Mucosa of descending colon (tissue), 3 donors: ENCODE data around the gene MRPL43. TPM values are rescaled to one million over a fixed set of nuclear protein-coding genes. Genes with fewer than 3 reads are reported as not detected.

ENCODE experiments used
- ATAC-seq: fragments of 200-7000 bp; cut with Tn5 transposase; one replicate; pipeline ENCODE4 v1.9.1; 2020; ENCODE audit warnings: mild to moderate bottlenecking, moderate library complexity
- DNase-seq, 3 donors: peaks; one replicate each; pipeline ENCODE4 v3.0.0-alpha.2; 2020
- H3K36me3 ChIP-seq: fragments of 200-600 bp; one replicate; pipeline ENCODE4 v1.8.0; 2021; ENCODE audit warnings: low read depth, mild to moderate bottlenecking
- H3K4me1 ChIP-seq: fragments of 200-600 bp; one replicate; pipeline ENCODE4 v1.8.0; 2021; ENCODE audit warnings: low read depth, mild to moderate bottlenecking
- H3K4me3 ChIP-seq: fragments of 200-600 bp; one replicate; pipeline ENCODE4 v1.8.0; 2021; ENCODE audit warnings: mild to moderate bottlenecking
- H3K9me3 ChIP-seq: fragments of 200-600 bp; one replicate; pipeline ENCODE4 v1.8.0; 2021; ENCODE audit warnings: mild to moderate bottlenecking
- CTCF ChIP-seq: fragments of 200-600 bp; IDR thresholded peaks from one replicate; pipeline ENCODE4 v1.8.0; 2022; ENCODE audit warnings: antibody characterized with exemption, mild to moderate bottlenecking
- intact Hi-C, 2 donors: fragments of 100-400 bp; cut with DNase I in 1 of 2; cut with micrococcal nuclease in 1 of 2; formaldehyde crosslinking; loops; one replicate each; pipeline versions ENCODE4 v1.11.0 to v1.11.1; 2022; cut with DNase I, micrococcal nuclease
- total RNA-seq, 3 donors: library from RNA; stranded (reverse); fragmentation: NEBNext Ultra II Directional in 2 of 3; extraction: Animal tissue kit (Norgen Biotek cat#: 25700) in 2 of 3; gene quantifications; one replicate each; pipeline versions ENCODE4 v1.2.1 to v1.2.4, GENCODE V29; 2021 to 2023
- donor health status: DM: no; HTN: no; CAD: no; lungs with moderate emphysema.
- donor health status: DM: no; HTN: no; CAD: no.
- donor health status: DM: no; HTN: yes; CAD: no.

MRPL43 gene
- total RNA-seq, 3 donors from 2014 or later = 61.3 to 82.3 (median 71.4) TPM

DNA sequence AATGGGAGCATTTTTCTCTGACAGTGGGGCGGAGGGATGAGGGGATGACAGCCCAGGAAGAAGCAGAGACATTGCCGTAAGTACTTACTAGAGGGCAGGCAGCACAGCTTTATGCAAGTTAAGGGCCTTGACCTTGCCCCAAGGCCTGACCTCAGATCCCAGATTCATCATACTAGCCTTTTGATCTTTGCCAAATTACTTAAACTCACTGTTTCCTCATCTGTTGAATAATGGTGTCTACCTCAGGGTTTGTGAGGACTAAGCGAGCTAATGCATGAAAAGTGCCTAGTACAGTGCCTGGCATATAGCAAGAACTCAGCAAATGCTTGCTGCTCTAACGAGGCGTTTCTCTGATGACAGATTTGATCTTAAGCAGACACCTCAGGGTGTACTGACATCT, 21.5 kb downstream of the MRPL43 start:
- no peak for ATAC-seq
- Histone ChIP-seq H3K9me3 (no peaks in the 10 kb centered on the region), H3K4me1 (peaks cover 20% of the 10 kb centered on the region), H3K36me3 (no peaks in the 10 kb centered on the region), H3K4me3 (no peak overlapping the region)
- TF ChIP-seq CTCF = no peak
- intact Hi-C loops = no loop called here
- no peak for DNase-seq

- Histone ChIP-seq H3K36me3 (no peaks in the 10 kb centered on the region), H3K4me1 (peaks cover 17% of the 10 kb centered on the region), H3K9me3 (no peaks in the 10 kb centered on the region), H3K4me3 (no peak overlapping the region)
- ATAC-seq (no peak), DNase-seq (no peak)
- intact Hi-C loops = no loop called here
- TF ChIP-seq CTCF = no peak
Measured at GRCh38 chr10:100963826-100964225, 23.5 kb downstream of the MRPL43 start.

DNA sequence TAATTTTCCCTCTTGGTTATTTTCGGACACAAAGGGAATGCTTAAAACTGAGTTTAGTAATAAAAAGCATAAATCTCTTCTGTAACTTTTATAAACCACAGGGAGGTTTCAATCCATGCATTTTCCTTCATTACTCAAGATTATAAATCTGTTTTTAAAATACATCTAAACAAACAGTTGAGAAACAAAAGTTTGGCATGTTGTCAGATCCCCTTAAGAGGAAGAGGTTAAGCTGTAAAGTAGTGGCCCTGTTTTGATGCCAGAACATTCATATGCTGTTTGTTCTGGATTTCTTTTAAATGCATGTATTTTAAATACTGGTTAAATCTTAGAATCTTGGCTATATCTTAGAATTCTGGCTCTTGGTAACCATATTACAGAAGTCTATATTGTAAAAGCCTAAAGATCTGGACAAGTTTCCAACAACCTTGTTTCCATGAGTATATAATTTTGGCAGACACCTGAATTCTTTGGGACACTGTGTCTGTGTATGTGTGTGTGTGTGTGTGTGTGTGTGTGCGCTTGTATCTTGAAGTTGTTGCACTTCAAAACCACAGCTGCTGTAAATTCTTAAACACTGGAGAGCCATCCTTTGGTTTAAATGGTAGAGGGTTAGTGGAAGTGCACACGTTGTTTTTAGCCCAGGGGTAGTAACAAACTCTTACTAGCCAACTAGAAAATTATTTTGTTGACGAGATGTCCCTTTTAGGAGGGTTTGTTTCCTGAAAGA, 24.8 kb downstream of the MRPL43 start:
- ATAC-seq (no peak), DNase-seq (no peak)
- Histone ChIP-seq H3K4me3 (no peak overlapping the region), H3K9me3 (no peaks in the 10 kb centered on the region), H3K4me1 (peaks cover 10% of the 10 kb centered on the region), H3K36me3 (no peaks in the 10 kb centered on the region)
- no peak for TF ChIP-seq CTCF
- intact Hi-C loops = no loop called here

- ATAC-seq (no peak), DNase-seq (no peak)
- no peak for TF ChIP-seq CTCF
- Histone ChIP-seq H3K9me3 (no peaks in the 10 kb centered on the region), H3K4me1 (no peaks in the 10 kb centered on the region), H3K4me3 (no peak overlapping the region), H3K36me3 (no peaks in the 10 kb centered on the region)
- intact Hi-C loops = no loop called here
Measured at GRCh38 chr10:100960251-100960650, 27.0 kb downstream of the MRPL43 start.

DNA sequence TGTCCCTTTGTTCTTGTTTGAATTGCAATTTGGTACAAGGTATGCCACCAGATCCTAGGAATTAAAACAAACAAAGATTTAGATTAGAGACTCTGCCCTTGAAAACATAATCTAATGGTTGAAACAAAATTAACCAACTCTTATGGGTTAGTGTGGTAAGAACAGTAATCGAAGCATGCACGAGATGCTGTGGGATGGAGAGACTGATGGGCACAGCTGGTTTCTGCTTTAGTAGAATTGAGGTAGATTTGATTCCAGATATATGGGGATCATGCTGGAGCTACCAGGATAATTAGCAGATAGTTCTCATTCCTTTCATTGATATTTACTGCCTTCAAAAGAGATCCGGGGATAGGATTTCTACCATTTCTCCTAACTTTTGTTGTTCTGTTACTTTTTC, 38.4 kb downstream of the MRPL43 start:
- DNase-seq (no peak), ATAC-seq (no peak)
- no peak overlapping the region for H3K4me3 ChIP-seq
- no peaks in the 10 kb centered on the region for H3K9me3 ChIP-seq
- intact Hi-C loops = no loop called here
- no peak for TF ChIP-seq CTCF
- H3K4me1 ChIP-seq = no peaks in the 10 kb centered on the region
- peaks cover 9% of the 10 kb centered on the region for H3K36me3 ChIP-seq

- ATAC-seq = no peak
Measured at GRCh38 chr10:100945754-100946153, 41.5 kb downstream of the MRPL43 start.

More at GRCh38 chr10:100945754-100946153, 41.5 kb downstream of the MRPL43 start:
- no peak overlapping the region for H3K4me3 ChIP-seq
- H3K4me1 ChIP-seq = no peaks in the 10 kb centered on the region
- intact Hi-C loops = no loop called here
- DNase-seq = no peak
- TF ChIP-seq CTCF = no peak
- no peaks in the 10 kb centered on the region for H3K9me3 ChIP-seq
- peaks cover 5% of the 10 kb centered on the region for H3K36me3 ChIP-seq
